Embryonic facial prominence (tissue), 1 donor: ENCODE results near the gene RHCE.
"Not testable (repeated sequence)": the region's sequence is repeated elsewhere in the genome, so short reads cannot be mapped to it uniquely, and the experiment has no call there.

ENCODE experiments used
- DNase-seq: peaks from one replicate; pipeline ENCODE4 v3.0.0-alpha.2; 2016; ENCODE audit errors: extremely low spot score

Gene RHCE

DNA sequence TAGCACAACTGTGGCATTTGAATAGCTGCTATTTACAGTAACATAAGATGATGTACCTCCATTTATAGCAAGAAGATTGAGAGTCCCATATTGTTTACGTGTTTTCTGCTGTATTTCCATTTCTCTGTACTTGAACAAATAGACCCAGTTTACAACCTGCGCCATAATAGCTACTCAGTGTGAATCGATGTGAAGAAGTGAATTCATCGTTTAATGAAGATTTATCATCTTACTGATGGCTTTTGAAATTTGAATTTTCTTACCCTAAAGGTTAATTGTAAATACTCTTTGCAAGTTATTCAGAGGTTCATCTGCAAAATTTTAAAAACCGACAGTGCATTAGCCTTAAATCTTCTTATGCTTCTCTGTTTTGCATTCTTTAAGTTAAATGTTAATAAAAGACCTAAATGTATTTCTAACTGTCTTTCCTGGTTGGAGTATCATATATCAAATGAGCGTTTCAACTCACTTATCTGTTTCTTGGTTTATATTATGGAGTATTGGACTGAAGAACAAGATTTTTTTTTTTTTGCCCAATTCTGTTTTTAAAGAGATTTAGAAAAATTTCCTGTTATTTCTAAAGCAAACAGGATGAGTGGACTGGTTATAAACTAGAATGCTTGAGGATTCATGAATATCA, 12.2 kb upstream of the RHCE start:
- no peak for DNase-seq

DNA sequence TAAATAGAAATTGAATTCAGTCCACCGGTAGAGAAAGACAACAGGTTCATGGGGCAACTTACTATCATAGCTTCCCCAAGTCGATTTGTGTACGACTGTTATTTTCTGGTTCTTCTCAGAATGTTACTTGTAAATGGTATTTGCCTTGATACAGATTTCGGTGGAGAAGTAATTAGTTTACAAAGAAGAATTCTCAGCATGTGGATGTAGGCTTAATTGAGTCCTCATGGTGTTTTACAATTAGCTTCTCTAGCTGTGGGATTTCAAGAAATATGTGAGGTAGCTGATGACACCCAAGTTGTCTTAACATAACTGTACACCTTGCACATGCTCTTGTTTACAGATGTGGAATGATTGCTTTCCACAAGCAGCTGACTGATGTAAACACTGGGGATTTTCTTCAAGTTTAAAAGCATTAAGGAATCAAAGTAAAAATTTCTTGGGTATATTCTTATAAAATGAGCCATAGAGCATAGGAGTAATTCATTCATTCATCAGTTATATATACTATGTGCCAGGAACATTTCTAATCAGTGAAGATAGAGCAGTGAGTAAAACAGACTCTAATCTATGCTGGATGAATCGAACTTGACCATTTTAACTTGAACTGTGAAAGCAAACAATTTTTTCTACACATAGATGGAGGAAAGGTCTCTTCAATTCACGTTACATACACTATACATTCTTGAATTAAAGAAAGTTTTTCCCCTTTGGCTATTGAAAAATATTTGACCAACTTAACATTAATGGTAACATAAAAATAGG, 11.5 kb upstream of the RHCE start:
- DNase-seq = no peak

DNA sequence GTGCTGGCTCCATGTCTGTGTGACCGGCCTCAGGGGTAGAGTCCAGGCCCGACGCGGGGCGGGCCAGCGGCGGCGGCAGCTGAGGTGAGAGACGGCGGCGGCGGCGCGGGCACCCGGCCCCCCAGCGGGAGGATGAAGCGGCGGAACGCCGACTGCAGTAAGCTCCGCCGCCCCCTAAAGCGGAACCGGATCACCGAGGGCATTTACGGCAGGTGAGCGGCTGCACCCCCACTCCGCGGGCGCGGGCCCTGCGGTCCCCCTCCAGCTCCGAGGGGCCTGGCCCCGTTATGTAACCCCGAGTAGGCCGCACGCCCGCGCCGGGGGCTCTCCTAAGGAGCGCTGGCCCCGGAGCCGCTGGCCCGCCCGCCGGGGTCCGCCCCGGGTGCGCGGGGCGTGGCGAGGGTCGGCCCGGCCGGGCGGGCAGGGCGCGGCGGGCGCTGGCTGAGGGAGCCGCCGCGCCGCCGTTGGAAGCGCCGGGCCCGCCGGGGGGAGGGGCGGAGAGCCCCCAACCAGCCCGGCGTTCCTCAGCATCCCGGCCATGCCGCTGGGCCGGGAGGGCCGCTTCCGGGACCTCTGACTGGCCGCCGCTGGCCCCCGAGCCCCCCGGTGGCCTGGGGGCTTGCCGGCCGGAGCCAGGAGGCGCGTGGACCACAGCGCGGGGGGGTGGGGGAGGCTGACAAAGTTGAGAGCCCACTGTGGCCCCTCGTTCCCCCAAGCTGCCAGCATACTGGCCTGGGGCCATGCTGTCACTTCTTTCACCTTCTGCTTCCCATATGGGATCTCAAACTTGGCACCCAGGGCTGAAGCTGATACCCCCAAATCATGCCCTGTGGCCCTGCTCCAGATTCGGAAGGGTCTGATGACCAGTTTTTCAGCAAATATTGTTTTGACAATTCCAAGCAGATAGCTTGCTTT, 10.6 kb upstream of the RHCE start:
- DNase-seq = no peak

DNA sequence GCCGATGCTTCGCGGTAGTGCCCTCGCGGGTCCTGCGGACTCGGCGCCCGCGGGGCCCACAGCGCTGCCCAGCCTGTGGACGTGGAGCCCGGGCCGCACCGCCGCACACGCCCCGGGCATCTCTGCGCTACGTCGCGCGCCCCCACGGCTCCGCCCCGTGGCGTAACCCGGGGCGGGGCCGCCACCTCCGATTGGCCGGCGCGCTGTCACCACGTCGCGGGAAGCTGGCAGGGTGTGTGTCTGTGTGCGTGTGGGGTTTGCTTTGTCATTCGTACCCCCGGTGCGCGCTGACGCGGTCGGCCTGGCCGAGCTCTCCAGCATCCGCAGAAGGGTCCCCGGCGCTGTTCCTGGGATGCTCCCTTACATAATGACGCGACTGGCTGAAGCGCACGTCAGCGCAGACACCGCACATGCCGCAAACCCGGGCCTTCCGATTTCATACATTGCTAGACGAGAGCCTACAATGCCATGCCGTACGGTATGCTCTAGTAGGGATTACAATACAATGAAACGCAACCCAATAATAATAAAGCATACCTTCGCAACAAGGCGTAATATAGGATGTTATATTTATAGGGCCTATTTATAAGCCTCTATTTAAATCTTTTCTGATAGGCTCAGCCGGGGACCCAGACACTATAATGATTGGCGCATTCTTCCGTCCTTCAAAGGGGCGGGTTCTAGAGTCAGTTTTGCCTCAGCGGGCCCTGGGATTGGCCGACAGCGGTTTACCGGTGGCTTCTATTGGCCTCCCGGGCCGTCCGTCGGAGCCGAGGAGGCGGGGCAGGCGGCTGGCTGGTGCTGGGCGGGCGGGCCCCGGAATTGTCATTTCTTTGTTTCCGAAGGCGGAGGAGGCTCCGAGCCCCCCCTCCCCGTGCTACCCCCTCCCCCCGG, 9.7 kb upstream of the RHCE start, which contains the start of gene MACO1:
Gene MACO1 (plus strand): TSS at position 825 of the 894 bp plus-strand sequence. CDS start 202 bp downstream, outside the sequence.
- DNase-seq = peak; percentile 94

DNA sequence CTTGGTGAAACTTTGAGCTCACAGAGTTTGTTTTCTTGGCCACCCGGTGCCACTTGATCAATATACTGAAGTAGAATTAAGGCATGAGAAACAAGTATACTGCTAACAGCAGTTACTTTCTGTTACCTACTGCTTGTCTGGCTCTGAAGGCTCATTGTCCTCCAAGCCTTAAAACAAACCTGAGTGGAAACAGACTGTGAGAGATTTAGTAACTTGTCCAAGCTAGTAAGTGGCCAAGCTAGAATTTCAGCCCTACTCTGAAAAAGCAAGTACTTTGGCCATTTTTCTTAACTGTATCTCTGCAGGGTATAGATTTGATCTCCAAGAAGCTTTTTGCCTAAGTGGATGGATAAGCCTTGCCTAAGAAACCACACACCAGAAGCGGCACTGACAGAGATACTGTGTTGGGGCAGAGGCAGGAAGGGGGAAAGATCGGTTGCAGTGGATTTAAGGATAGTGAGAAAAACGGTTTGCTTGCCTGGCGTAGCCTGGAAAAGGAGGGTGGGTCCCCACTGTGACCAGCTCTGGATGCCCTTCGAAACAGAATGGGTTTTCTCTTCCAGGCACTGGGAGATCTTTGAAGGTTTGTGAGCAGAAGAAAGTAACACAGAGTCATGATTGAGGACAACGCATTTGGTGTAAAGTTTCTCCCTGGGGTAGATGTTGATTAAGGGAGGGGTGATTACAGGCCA, 8.0 kb upstream of the RHCE start:
- no peak for DNase-seq

DNA sequence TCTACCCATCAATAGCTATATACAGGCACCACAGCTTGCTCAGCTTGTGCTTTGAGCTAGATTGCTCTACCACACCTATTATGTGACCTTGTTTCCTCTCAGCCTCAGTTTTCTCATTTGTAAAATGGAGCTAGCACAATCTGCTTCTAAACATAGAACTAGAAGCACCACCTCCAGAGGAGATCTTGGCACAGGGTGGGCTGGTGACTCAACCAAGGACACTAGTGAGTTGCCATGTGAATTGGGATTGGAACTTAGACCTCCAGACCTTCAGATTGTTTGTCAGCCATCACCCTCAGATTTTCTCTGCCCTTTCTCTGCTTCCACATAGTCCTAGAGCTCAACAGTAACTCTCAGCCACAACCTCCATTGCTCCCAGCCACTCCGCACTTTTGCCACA, 7.1 kb upstream of the RHCE start:
- no peak for DNase-seq

DNA sequence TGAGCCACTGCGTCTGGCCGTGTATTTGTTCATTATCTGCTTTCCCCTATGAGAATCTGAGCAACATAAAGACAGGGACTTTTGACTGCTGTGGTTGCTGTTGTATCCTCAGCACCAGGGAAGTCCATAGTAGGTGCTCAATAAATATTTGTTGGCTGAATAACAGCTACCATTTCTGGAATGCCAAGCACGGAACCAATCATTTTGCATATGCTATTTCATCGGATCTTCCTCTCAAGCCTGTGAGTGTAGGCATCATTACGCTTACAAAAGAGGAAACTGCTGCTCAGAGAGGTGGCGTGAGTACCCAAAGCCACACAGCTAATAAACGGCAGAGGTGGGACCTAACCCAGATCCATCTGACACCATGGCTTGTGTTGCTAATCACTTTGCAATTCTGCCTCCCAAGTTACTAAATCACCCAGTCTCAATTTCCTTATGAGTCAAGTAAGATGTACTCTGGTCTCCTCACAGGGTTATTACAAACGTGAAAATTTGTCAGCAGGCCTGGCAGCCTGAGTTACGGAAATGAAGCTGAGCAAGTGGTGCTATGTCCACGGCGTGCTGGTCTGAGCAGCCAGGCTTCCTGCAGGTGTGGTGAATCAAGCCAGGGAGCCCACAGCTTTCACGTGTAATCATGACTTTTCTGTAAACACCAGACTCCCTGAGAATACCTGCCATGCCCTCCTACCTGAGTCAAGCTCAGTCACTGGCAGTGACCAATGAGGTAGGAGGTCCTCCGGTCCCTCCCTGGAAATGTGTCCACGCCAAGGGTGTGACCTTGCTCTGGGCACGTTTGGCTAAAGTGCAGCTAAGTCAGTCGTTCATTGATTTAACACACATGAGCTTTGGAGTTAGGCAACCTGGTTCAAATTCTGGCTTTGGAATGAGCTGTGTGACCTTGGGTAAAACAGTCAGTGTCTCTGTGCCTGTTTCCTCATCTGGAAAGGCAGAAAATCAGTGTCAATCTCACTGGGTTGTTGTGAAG, 4.8 kb upstream of the RHCE start:
- no peak for DNase-seq

DNA sequence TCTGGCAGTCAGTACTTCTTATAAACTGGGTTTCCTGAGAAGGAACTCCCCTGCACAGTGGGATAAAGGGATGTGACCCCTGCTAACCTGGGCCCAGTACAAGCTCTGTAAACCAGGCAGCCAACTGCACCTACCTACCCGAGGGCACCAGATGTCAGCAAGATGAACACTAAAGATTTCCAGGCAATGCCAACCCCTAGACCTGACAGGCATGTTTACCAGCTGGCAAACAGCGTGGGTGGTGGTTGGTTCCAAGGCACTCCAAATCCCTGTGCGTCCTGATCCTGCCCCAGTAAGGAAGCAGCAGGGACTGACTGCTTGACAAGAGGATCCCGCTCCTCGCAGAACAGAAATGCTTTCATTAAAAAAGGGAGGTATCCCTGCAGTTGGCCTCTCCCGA, 2.6 kb upstream of the RHCE start:
- DNase-seq = not testable (repeated sequence)

DNA sequence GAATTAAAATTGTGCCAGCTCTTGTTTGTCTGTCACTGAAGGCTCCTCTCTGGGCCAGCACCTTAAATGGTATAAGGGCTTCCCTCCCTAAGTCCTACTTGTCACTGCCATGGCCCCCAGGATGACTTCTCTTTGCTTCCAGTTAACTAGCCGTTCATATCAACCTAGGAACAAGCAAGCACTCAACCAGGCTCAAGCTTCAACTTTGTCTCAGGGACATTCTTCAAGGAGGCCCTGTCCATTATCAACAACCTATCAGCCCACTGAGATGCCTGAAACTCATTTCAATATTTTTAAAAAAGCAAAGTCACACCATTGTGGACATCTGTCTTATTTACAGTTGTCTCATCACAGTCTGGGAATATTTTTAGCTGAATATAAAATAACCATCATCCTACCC, 1.3 kb downstream of the RHCE start:
- DNase-seq = not testable (repeated sequence)

DNA sequence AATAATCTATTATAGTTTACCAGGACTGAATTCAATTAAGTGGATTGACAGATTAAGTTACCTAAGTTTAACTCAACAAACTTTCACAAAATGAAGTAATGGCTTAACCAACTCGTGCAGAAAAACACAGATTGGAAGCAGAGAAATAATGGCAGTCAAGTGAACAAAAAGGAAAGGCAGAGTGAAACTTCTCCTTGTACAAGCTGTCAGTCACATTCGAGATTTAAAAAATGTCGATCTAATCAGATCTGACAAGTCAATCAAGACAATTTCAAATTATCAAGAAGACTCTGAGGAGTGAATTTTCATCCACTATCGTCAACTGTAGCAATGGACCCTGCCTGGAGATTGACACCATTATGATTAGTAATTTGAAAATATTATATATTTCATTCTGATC, 3.3 kb downstream of the RHCE start:
- DNase-seq = not testable (repeated sequence)

DNA sequence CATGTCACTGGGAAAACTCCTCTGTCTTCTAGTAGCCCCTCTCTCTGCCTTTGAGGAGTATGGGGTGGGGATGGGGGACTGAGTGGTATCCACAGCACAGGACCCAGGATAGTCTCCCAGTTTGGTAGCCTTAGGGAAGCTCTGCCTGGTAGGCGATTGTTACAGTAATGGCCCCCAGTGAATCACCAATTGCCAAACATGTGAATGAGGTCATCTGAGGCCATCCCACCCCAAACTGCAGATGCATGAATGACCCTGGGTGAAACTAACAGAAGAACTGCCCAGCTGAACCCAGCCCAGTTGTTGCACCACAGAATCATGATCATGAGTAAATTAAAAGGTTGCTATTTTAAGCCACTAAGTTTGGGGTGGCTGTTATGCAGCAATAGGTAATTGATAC, 6.0 kb downstream of the RHCE start:
- DNase-seq = not testable (repeated sequence)

DNA sequence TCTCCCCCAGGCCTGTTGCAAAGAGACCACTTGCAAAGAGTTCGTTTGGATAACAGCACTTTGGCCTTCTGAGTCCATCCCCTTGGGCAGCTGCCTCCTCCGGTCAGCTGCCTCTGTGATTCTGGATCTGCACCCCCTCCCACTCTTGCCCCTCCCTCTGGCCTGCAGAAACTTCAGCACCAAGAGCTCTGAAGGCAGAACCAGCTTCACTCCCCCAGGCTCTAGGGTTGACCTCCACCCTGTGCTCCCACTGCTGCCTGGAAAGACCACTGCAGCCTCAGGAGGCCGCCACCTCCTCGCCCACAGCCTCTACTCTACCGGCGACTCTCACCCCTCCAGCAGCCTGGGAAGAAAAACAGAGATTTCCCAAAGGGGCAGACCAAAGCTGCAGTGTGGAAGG, 6.5 kb downstream of the RHCE start:
- not testable (repeated sequence) for DNase-seq

DNA sequence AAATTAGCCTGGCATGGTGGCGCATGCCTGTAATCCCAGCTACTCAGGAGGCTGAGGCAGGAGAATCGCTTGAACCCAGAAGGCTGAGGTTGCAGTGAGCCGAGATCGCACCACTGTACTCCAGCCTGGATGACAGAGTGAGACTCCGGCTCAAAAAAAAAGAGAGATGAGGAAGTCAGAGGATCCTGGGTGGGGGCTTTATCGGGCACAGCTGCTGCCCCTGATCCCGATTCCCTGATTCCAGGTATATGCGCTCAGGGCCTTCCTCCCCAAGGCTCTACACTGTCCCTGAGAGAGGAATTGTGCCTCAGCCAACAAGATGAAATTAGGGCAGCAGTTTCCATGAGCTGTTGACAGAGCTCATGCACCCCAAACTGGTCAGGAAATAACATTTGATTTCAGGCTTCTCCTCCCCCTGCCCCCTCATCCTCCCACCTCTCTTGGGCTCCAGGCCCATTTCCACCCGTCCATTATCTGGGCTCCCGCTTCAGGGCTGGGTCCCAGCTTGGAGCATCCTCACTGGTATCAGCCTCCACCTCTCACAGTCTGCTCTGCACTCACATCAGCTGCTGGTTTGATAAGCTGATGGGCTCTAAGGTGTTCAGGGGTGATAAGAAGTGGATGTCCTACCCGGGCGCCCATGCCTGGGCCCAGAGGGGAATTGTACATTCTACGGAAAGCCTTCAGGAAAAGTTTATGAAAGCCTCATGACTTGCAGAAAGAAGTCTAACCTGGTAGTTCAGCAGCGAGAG, 7.6 kb downstream of the RHCE start:
- DNase-seq = not testable (repeated sequence)

DNA sequence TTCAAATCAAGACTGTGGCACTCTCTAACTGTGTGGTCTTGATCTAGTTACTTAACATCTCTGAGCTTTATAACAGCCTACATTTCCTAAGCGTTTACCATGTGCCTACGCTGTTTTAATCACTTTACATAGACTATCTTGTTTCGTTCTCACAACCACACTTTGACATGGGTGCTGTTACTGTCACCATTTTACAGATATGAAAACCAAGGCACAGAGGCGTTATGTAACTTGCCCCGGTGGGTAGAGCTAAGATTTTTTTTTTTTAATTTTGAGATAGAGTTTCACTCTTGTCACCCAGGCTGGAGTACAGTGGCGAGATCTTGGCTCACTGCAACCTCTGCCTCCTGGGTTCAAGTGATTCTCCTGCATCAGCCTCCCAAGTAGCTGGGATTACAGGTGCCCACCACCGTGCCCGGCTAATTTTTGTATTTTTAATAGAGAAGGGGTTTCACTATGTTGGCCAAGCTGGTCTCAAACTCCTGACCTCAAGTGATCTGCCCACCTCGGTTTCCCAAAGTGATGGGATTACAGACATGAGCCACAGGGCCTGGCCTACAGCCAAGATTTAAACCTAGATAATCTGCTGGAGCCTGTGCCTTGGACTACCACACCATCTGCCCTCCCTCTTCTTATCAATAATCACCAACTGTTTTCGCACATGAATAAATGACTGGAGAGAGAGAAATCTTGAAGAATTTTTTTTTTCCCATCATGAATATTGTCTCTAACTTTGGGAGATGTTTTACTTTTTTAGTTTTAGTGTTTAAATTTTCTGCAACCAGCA, 10.8 kb downstream of the RHCE start:
- not testable (repeated sequence) for DNase-seq

DNA sequence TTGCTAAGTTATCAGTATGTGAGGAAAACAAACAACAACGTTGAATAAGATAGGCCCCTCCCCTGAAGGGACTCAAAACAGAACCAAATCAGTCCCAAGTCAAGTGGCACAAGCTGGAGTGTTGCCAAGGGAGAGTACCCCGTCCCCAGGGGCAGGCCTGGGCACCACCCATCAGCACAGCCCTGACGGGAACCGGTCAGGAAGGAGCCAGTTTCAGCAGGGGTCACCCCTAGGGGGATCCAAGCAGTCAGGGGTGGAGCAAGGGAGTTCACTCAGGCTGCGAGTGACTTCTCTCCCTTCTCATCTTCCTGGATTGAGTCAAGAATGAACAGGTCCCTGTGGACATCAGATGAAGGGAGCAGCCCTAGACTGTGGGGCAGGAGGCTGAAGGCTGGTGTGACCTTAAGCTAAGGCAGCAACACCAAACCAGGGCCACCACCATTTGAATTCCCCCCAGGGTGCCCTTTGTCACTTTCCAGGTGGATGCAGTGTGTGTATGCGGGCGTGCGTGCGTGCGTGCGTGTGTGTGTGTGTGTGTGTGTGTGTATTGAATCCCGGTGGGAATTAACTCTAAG, 14.8 kb downstream of the RHCE start:
- DNase-seq = not testable (repeated sequence)

DNA sequence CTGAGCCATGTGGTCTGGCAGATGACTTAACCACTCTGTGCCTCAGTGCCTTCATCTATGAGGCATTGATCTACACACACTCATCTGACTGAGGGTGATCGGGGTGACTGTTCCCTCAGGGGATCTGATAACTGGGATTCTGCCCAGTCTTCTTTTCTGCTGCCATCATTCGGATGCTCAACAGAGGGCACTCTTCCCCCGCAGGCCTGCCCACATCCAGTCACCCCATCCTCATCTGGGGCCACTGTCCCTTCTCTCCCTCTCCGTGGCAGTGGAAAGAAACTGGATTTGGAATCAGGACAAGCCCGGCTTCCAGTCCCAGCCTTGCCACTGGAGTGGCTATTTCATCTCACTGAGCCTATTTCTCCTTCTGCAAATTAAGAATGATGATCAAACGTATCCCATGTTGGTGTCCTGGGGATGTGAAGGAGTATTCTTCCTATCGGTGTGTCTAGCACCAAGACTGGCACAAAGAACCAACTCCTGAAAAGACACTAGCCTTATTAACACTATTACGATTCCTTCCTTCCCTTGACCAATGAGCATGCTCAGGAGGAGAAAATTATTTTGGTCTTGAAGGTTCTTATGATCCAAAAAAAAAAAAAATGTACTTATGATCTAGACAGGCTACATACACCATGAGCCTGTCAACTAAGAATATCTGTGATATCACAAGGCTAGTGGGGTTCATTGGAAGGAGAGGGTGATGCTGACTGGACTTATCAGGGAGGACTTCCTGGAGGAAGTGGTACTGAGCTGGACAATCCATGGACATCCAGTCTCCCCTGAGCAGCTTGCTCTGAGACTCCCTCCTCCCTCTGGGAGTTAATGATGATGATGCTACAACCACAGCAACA, 17.4 kb downstream of the RHCE start:
- DNase-seq = not testable (repeated sequence)
